ENCODE results near the gene FBXO45.

DNA sequence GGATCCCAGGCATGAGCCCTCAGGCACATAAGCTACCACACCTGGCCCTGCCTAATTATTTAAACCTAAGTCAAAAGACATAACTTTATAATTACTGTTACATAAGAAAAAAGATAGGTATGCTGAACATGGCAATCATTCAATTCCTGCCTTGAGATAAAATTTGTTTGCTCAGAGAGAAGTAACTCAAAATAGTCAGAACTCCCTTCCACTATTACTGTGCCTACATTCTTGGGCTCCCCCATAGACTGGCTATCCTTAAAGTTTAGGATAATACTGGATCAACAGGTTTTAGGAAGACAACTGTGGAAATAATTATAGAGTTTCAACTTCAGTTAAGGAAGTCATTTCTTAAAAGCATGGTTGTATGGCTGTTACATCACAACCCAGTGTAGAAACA is 10.0 kb upstream of the FBXO45 start:
- TF ChIP-seq, protein P1, sequence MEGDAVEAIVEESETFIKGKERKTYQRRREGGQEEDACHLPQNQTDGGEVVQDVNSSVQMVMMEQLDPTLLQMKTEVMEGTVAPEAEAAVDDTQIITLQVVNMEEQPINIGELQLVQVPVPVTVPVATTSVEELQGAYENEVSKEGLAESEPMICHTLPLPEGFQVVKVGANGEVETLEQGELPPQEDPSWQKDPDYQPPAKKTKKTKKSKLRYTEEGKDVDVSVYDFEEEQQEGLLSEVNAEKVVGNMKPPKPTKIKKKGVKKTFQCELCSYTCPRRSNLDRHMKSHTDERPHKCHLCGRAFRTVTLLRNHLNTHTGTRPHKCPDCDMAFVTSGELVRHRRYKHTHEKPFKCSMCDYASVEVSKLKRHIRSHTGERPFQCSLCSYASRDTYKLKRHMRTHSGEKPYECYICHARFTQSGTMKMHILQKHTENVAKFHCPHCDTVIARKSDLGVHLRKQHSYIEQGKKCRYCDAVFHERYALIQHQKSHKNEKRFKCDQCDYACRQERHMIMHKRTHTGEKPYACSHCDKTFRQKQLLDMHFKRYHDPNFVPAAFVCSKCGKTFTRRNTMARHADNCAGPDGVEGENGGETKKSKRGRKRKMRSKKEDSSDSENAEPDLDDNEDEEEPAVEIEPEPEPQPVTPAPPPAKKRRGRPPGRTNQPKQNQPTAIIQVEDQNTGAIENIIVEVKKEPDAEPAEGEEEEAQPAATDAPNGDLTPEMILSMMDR (IDR thresholded peaks at IDR 0.05; ENCODE audit: insufficient read depth, low read length, poor library complexity, severe bottlenecking), result no peak
- TF ChIP-seq EZH2phosphoT487 (conservative IDR thresholded peaks at IDR 0.05; ENCODE audit: low read length), result no peak

All from SU-DHL-6 (cell line).